Motor neuron (in vitro differentiated cells): Measurements from ENCODE around the gene SERPINB1. TPM values are rescaled to one million over a fixed set of nuclear protein-coding genes. Genes with fewer than 3 reads are reported as not detected.

ENCODE experiments used
- ATAC-seq, 8 experiments: fragments of 200-7000 bp; cut with Tn5 transposase; replicated peaks in 6 of 8; 2 replicates each; pipeline ENCODE4 v1.8.0; 2021; ENCODE audit warnings: mild to moderate bottlenecking in 8 of 8, moderate library complexity in 8 of 8
- H3K27ac ChIP-seq, 2 donors: fragments of 250-450 bp; sonication (Bioruptor Pico); 2 replicates each; pipeline ENCODE4 v1.9.0; 2021; ENCODE audit warnings: antibody characterized with exemption in 2 of 2, mild to moderate bottlenecking in 2 of 2, moderate library complexity in 1 of 2
- H3K4me1 ChIP-seq, 2 donors: fragments of 250-450 bp; sonication (Bioruptor Pico); replicated peaks in 1 of 2; 2 replicates each; pipeline ENCODE4 v1.6.1; 2021; ENCODE audit warnings: antibody characterized with exemption in 2 of 2, mild to moderate bottlenecking in 2 of 2, moderate library complexity in 1 of 2
- H3K4me3 ChIP-seq, 5 donors: fragments of 250-450 bp; sonication (Bioruptor Pico); 2 replicates each; pipeline ENCODE4 v1.9.0; 2021; ENCODE audit warnings: antibody characterized with exemption in 5 of 5, mild to moderate bottlenecking in 5 of 5, moderate library complexity in 4 of 5
- WGBS, 10 experiments: fragments of 450-650 bp; shearing (Covaris generic); methylation state at CpG; one replicate each; pipeline ENCODE4 v1.0.0; 2022; 5-methylcytosine and 5-hydroxymethylcytosine counted together
- in situ Hi-C, 9 experiments: fragments of 400-800 bp; cut with MboI; loops; one replicate each; pipeline ENCODE4 v1.15.0; 2021; ENCODE audit warnings: low sequenced_read_pairs in 9 of 9, low pct_unique_long_range_greater_than_20kb in 2 of 9; ENCODE audit not compliant: unreplicated experiment in 9 of 9
- total RNA-seq, 8 experiments: library from RNA; unstranded; fragments of 300-600 nt; gene quantifications; 2 replicates each; pipeline versions ENCODE4 v1.2.3 to v1.2.4, GENCODE V29; 2022

SERPINB1 gene
- total RNA-seq, 8 experiments from 2014 or later, result 0.43 to 45.5 (median 1.8) TPM

GRCh38 chr6:2800552-2801316, 40.9 kb downstream of the SERPINB1 start:
- in situ Hi-C loops, result no loop called here
- no peak overlapping the region for H3K27ac ChIP-seq
- no peak overlapping the region for H3K4me3 ChIP-seq
- ATAC-seq, result no peak
- 71 to 100% (median 85%) methylated on average over 1 to 9 of the region's 14 CpGs; no CpG with 5 or more reads in 4 of the 10 experiments for WGBS, 10 experiments
- peaks cover 2 to 16% of the 10 kb centered on the region in 2 donors for H3K4me1 ChIP-seq

- peak in 1 of 8 experiments; percentile 57 for ATAC-seq
- in situ Hi-C loops, result no loop called here
- 56 to 100% (median 88%) methylated on average over 3 to 10 of the region's 11 CpGs for WGBS, 10 experiments
Observed at GRCh38 chr6:2799936-2800527, 41.6 kb downstream of the SERPINB1 start.

GRCh38 chr6:2798586-2799134, 43.0 kb downstream of the SERPINB1 start:
- in situ Hi-C loops, result no loop called here
- Histone ChIP-seq H3K4me1 (peaks cover 2 to 17% of the 10 kb centered on the region in 2 donors), H3K4me3 (no peak overlapping the region), H3K27ac (no peak overlapping the region)
- ATAC-seq, result no peak
- WGBS, 10 experiments, result 57 to 100% (median 87%) methylated on average over 1 to 10 of the region's 11 CpGs; no CpG with 5 or more reads in 2 of the 10 experiments

More at GRCh38 chr6:2799936-2800527, 41.6 kb downstream of the SERPINB1 start:
- Histone ChIP-seq H3K4me3 (no peak overlapping the region), H3K4me1 (peaks cover 2 to 16% of the 10 kb centered on the region in 2 donors), H3K27ac (no peak overlapping the region)

- Histone ChIP-seq H3K4me3 (no peak overlapping the region), H3K27ac (no peak overlapping the region), H3K4me1 (peaks cover 2 to 21% of the 10 kb centered on the region in 2 donors)
- peak in 7 of 8 experiments; percentile 18 to 67 (median 37) for ATAC-seq
- 0 to 80% (median 58%) methylated on average over 1 to 2 of the region's 3 CpGs; no CpG with 5 or more reads in 6 of the 10 experiments for WGBS, 10 experiments
- in situ Hi-C loops, result no loop called here
Observed at GRCh38 chr6:2797564-2798031, 44.1 kb downstream of the SERPINB1 start.

GRCh38 chr6:2796861-2797260, 44.8 kb downstream of the SERPINB1 start:
- in situ Hi-C loops, result no loop called here
- no peak for ATAC-seq
- WGBS, 10 experiments, result 67 to 100% (median 100%) methylated on average over 1 of the region's 6 CpGs; no CpG with 5 or more reads in 5 of the 10 experiments
- Histone ChIP-seq H3K27ac (no peak overlapping the region), H3K4me1 (peaks cover 2 to 21% of the 10 kb centered on the region in 2 donors), H3K4me3 (no peak overlapping the region)

- H3K4me3 ChIP-seq, result no peak overlapping the region
- in situ Hi-C loops, result no loop called here
- peaks cover 2 to 21% of the 10 kb centered on the region in 2 donors for H3K4me1 ChIP-seq
- ATAC-seq, result no peak
- WGBS, 10 experiments, result 83 to 100% (median 95%) methylated on average over 2 to 10 of the region's 16 CpGs; no CpG with 5 or more reads in 4 of the 10 experiments
- no peak overlapping the region for H3K27ac ChIP-seq
Observed at GRCh38 chr6:2795956-2796355, 45.7 kb downstream of the SERPINB1 start.

GRCh38 chr6:2795162-2795561, 46.5 kb downstream of the SERPINB1 start:
- ATAC-seq, result no peak
- H3K27ac ChIP-seq, result no peak overlapping the region
- no peak overlapping the region for H3K4me3 ChIP-seq
- WGBS, 10 experiments, result 50 to 100% (median 97%) methylated on average over 1 to 2 of the region's 2 CpGs
- peaks cover 2 to 21% of the 10 kb centered on the region in 2 donors for H3K4me1 ChIP-seq
- in situ Hi-C loops, result no loop called here

GRCh38 chr6:2794171-2794730, 47.4 kb downstream of the SERPINB1 start:
- peaks cover 2 to 21% of the 10 kb centered on the region in 2 donors for H3K4me1 ChIP-seq
- 0 to 100% (median 88%) methylated on average over 1 to 5 of the region's 5 CpGs; no CpG with 5 or more reads in 2 of the 10 experiments for WGBS, 10 experiments
- ATAC-seq, result peak in 2 of 8 experiments; percentile 3 to 4
- in situ Hi-C loops, result no loop called here
- H3K4me3 ChIP-seq, result no peak overlapping the region
- H3K27ac ChIP-seq, result no peak overlapping the region

GRCh38 chr6:2793534-2794151, 48.0 kb downstream of the SERPINB1 start:
- 0 to 100% (median 80%) methylated on average over 1 to 8 of the region's 9 CpGs; no CpG with 5 or more reads in 1 of the 10 experiments for WGBS, 10 experiments
- Histone ChIP-seq H3K4me3 (no peak overlapping the region), H3K4me1 (peaks cover 2 to 19% of the 10 kb centered on the region in 2 donors), H3K27ac (no peak overlapping the region)
- in situ Hi-C loops, result no loop called here
- ATAC-seq, result peak in 4 of 8 experiments; percentile 5 to 62 (median 28)

- in situ Hi-C loops, result no loop called here
- ATAC-seq, result no peak
Observed at GRCh38 chr6:2792330-2793110, 49.1 kb downstream of the SERPINB1 start.

GRCh38 chr6:2791450-2791974, 50.2 kb downstream of the SERPINB1 start:
- WGBS, 10 experiments, result 0 to 100% (median 29%) methylated on average over 1 to 4 of the region's 4 CpGs; no CpG with 5 or more reads in 3 of the 10 experiments
- in situ Hi-C loops, result no loop called here
- no peak overlapping the region for H3K4me3 ChIP-seq
- peak in 2 of 8 experiments; percentile 20 to 54 for ATAC-seq
- H3K4me1 ChIP-seq, result peaks cover 0 to 5% of the 10 kb centered on the region in 2 donors
- H3K27ac ChIP-seq, result no peak overlapping the region

More at GRCh38 chr6:2792330-2793110, 49.1 kb downstream of the SERPINB1 start:
- no peak overlapping the region for H3K27ac ChIP-seq
- H3K4me1 ChIP-seq, result peaks cover 0 to 7% of the 10 kb centered on the region in 2 donors
- 53 to 100% (median 90%) methylated on average over 1 to 13 of the region's 17 CpGs; no CpG with 5 or more reads in 1 of the 10 experiments for WGBS, 10 experiments
- no peak overlapping the region for H3K4me3 ChIP-seq
